HS-27A (cell line): ENCODE data around the gene ABCG5.

ENCODE experiments used
- DNase-seq: peaks from one replicate; pipeline ENCODE4 v3.0.0-alpha.2; 2012; ENCODE audit warnings: low read depth, missing footprints

ABCG5 gene

DNA sequence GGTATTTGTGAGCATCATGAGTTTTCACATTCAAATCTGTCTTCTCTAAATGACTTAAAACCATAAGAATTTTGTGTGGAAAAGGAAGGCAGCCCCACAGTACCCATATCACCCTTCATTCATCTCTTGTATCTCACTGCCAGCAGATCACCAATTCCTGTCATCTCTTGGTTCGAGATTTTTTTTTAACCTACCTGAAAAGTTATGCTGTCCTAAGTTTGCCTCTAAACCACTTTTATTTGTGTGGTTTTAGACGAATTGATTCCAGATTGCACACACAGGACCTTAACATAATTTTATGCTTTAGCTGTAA lies 32.0 kb downstream of the ABCG5 start:
- no peak for DNase-seq

DNA sequence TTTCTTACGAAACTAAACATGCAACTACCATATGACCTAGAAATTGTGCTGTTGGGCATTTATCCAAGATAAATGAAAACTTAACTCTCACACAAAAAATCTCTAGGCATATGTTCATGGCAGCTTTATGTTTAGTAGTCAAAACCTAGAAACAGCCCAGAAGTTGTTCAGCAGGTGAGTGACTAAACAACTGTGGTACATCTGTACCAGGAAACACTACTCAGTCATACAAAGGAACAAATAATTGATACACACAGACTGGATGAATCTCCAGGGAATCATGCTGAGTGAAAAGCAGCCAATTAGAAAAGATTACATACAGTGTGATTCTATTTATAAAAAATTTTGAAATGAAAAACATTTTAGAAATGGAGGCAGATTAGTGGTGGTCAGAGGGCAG lies 35.5 kb downstream of the ABCG5 start:
- DNase-seq: no peak

DNA sequence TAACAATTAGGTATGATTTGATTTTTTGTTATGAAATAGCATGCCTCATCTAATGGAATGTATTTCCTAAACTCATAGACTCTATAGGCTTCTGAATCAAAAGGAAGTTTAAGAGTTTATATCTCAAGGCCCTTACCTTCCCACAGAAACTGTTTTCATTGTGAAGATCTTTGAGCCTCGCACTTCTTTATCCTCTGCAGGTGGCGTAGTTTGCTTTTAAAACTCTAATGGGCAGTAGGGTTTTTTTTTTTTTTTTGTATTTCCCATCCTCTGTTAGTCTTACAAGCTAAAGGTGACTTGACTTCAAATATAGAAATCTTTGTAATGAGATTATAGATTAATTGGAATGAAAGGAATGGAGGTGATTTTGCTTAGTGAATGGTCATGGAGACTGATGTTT lies 36.5 kb downstream of the ABCG5 start:
- no peak for DNase-seq

DNA sequence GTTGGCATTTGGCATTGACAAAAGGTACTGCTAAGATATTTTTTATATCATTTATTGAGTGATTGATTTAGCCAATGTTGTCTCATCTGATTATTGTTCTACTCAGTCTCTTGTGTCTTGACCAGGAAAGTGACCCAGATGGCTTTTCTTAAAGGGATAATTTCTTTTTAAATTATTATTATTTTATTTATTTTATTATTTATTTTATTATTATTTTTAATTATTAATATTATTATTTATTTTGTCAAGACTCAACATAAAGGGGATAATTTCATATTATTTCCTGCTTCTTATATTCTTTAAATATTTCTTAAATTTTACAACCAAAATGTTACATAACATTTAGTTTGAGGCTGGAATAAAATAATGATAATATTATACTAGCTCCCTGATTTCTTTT lies 37.7 kb downstream of the ABCG5 start:
- no peak for DNase-seq

DNA sequence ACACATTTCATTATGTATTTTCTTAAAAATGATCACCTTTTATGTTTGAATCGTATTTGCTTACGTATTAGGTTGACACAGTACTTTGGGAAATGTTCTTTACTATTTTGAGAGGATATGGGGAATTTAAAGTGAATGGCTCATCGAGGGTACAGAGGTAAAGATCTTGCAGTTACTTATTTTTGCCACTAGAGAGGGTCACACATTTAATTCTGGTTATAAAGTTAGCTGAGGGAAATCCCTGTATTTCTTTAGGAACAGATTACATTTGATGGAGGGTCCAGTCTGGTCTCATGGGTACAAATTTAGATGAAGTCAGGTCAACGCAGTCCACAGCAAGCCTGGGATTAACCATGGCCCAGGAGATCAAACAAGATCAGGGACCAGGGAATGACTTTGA lies 40.3 kb downstream of the ABCG5 start:
- DNase-seq: no peak

DNA sequence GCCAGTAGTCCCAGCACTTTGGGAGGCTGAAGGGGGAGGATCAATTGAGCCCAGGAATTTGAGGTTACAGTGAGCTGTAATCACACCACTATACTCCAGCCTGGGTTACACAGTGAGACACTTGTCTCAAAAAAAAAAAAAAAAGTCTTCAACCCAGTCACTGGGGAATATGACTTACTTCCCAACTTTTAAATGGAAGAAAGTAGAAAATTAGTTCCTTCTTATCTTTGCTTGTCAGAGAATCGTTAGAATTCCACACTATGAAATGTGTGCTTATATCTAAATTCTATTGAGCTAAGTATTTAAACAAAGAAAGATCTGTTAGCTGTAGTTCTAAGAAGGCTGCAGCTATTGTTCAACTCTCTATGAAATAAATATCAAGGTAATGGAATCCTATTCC lies 42.4 kb downstream of the ABCG5 start:
- no peak for DNase-seq

DNA sequence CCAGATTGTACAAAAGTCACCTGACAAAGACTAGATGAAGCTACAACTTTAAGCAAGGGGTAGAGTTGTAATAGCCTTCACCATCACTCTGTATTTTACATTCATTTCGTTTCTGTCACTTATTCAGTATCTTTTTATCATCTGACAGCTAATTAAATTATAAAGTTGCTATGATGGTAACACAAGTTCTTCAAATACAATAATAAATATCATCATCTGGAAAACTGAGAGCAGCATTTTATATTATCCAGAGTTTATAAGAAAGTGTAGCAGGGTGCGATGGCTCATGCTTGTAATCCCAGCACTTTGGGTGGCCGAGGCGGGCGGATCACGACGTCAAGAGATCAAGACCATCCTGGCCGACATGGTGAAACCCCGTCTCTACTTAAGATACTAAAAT lies 43.7 kb downstream of the ABCG5 start:
- no peak for DNase-seq

DNA sequence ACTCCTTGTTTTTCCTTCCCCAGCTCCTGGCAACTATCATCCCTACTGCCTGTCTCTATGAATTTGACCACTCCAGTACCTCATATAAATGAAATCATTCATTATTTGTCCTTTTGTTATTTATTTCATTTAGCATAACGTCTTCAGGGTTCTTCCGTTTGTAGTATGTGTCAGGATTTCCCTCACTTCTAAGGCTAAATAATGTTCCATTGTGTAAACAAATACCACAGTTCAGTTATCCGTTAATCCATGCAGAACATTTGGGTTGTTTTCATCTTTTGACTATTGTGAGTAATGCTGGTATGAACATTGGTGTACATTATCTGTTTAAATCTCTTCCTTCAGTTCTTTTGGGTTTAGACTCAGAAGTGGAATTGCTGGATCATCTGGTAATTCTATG lies 46.0 kb downstream of the ABCG5 start:
- no peak for DNase-seq

DNA sequence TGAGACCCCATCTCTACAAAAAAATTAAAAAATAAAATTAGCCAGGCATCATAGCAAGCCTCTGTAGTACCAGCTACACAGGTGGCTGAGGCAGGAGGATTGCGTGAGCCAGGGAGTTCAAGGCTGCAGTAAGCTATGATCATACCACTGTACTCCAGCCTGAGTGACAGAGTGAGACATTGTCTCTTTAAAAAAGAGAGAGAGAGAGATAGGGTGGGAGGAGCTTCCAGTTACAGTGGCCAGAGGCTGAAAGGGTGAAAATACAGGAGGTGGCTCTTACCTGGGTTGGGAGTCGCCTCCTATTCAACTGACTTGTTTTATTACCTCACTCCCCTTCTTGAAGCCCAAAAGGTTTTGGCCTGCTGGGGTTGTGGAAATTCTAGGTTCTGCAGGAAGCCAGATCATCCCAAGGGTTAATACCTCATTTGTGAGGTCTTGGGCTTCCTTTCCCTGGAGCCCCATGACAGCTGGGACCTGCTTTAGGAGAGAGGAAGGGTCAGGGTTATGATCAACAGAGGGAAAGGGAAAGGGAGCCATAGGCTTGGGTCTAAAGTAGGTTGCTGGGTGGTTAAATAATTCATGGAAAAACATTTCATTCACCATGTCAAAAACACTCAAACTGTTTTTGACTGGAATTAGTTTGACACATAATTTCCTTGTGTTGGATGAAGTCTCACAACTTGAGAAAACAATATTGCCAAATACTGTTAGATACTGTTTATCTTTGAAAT lies 47.4 kb downstream of the ABCG5 start:
- no peak for DNase-seq

DNA sequence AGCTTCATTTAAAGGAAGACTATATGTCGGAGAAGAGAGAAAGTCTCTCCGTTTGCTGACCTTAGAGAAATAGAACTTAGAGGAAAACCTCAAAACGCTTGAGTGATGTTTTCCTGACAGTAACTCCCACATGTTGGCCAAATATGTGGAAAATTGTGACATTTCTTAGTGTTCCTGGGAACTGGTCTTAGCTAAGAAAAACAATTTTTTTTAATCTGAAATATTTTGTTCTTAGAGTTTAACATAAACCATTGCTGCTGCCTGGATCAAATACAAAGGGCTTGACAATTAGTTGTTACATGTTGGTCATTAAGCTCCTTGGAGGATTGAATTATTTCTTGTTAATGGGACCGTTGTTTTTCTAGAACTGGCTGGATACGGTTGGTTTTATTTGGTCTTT lies 48.5 kb downstream of the ABCG5 start:
- DNase-seq: no peak

DNA sequence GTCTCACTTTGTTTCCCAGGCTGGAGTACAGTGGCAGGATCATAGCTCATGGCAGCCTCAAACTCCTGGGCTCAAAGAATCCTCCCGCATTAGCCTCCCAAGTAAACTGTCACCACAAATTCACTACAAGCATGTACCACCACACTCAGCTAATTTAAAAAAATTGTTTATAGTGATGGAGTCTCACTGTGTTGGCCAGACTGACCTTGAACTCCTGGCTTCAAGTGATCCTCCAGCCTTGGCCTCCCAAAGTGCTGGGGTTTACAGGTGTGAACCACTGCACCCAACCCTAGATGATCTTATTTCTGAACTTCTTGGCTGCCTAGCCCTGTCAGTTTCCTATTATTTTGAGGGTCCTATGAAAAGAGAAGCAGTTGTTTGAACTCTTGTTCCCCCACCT lies 50.0 kb downstream of the ABCG5 start:
- no peak for DNase-seq

DNA sequence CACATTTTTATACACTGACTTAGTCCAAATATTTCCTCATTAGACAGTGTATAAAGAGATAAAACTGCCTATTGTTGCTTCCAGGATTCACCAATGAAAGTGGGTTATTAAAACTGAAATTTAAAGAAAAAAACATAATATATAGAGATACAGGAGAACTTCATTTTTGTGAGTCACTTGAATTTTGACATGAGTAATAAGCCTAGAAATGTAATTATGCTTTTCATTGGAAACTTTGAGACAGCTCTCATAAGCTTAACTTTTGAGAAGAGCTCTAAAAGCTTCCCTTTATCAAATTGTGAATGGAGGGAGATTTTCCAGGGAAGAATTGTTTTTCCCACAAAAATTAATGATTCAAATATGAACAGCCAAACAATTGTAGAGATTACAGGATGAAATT lies 50.7 kb downstream of the ABCG5 start:
- no peak for DNase-seq

DNA sequence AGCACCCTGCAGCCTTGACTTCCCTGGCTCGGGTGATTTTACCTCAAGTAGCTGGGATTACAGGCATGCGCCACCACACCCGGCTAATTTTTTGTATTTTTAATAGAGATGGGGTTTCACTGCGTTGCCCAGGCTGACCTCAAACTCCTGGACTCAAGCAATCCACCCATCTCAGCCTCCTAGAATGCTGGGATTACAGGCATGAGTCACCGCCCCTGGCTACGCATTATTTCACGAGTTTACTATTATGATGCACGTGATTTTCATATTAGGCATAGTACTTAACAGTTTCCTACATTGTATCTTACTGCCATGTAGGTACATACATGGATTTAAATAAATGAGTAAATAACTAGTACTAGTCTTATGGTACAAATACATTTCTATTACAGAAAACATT lies 60.4 kb downstream of the ABCG5 start:
- DNase-seq: no peak

DNA sequence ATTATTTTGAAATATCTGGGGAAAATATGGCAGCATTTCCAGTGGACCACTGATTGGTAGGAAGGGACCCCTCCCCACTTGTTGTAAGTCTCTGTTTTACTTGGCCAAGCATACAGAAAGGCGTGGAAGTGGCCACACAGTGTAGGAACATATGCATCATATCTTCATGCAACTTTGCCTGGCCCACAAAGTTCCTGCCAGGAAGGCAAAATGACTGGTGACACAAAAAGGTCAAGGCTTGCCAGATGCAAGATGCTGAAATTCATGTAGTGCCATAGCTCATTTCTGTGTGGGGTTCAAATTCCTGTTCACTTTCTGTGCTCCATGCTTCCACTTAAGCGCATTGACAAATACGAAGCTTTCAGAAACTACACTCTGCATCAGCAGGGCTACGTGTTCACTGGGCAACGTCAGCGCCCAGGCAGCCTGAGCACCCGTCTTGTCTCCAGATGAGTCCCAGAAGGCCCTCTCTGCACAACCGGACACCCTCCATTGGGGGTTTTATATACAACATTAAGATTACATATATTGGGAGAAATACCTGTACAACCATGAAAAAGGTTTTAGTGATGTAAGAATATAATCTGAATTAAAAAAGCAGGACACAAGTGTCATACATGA lies 61.2 kb downstream of the ABCG5 start:
- DNase-seq: no peak

DNA sequence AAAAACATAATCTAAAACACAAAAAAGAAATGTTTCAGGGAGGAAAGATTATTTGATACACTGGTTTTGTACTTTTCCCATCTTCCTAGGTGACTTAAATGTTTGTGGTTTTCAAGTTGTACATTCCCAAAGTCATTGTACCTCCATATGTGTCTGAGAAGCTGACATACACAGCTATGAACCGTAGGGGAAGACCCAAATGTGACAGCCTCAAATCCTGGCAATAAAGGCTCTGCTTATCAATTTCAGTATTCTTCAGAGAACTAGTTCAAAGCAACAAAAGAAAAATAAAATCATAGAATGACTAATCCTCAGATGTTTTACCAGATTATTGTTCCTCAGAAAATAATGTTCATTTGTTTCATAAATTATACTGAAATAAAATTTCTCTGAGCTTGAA lies 62.3 kb downstream of the ABCG5 start:
- DNase-seq: no peak

DNA sequence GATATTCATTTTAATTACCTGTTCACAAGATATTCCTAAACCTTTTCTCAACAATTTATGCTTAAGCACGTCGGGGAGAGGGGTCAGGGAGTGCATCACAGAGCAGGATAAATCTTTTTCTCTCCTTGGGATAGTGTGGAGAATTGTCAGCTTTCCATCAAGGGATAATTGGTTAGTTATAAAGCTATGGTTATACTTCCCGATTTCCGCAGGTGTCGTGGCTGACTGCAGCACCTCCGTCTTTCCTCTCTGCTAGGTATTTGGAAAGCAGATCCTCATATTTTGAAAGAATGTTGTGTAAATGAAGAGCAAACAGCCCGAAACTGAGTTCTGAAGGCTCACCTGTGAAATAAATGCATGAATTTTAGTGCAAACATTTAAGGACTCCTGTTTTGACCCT lies 64.0 kb downstream of the ABCG5 start:
- no peak for DNase-seq

DNA sequence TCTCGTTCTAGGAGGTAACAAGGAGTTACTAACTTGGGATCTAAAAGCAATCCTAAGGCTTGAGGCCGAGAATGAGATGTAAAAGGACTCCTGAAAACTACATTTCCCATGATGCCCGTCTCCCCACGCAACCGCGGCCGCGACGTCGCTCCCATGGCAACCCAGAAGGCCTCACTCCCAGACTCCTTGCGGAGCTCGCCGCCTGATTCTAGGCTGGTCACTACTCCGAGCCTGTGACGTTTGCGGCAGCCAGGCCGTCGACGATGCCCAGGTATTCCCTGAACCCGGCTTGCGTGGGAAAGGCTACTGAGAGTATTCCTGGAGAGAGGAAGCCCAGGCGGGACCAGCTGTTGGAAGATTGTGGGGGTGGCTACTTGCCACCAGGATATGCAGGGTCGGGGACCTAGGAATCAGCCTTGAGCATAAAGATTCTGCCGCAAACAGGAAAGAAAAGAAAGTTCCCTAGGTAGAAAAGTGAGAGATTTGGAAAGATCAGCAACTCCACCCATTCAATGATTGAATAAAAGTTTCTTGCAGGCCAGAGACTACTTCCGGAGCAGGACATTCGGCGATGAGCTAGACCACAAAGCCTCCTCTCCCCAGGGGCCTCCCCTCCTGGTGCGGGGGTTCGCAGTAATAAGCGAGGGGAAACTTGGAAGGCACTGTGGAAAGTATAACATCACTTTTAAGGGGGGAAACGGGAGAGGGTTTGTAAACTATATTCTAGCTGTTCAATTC lies 64.6 kb downstream of the ABCG5 start, which contains the start of gene DYNC2LI1:
DYNC2LI1 (plus strand) TSS at position 164 of the 738 bp plus-strand sequence; CDS start at position 264, 100 bp downstream.
- peak; percentile 69 for DNase-seq

DNA sequence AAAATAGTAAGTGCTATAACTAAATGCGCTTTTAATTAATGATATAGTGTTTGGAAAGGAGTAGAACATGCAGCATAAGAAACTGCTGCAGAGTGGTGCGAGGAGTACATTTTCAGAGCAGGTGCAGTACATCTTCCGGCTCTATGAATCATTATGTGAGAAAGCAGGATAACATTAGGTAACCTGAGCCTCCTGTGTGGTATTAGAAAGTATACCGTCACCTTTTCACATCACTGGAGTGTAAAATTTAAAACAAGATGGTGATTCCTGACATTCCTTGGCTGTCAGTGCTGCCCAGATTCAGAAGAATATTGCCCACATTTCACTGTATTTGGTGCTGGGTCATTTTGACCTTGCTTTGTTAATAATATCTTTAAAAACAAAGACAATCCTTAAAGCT lies 72.6 kb downstream of the ABCG5 start:
- DNase-seq: no peak

DNA sequence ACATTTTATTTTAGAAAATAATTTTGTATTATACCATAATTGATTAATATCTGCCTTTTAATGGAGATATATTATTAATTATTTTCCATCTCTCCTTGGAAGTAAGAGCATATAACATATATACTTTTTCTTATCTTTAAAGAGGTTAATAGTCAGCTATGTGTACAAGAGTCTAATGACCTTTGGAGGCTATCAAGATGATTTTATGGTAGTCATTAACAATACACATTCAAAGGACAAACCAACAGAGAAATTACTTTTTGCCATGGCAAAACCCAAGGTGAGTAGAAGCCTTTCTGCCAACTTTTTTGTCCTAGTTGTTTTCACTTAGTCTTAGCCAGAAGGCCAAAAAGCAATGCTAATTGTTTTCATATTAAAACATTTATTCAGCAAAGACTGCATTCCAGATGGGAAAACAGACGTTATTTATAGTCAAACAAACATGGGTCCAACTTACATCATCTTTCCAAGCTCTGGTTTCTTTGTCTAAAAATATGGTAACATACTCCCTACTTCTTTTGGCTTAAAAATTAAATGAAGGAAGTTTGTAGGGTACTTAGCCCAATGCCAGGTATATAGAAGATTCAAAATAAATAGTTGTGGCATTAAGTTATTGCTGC lies 74.4 kb downstream of the ABCG5 start:
- no peak for DNase-seq

DNA sequence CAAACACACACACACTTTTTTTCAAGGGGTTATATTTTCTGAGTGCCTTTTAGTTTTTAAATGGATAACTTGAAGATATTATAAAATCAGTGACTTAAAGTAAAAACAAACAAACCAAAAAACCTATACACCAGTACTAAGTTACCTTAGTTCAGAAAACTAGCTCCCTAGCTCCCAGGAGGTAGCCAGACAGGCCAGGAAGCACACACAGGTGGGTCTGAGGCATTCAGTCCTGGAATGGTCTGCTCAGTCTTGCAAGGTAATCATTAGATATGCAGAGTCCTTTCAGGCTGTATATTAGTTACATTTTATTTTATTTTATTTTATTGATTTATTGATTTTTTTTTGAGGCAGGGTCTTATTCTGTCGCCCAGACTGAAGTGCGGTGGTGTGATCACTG lies 75.5 kb downstream of the ABCG5 start:
- no peak for DNase-seq
